Right lobe of liver (tissue), 6 donors: Measurements from ENCODE around the gene RCAN1. TPM values are rescaled to one million over a fixed set of nuclear protein-coding genes. Genes with fewer than 3 reads are reported as not detected.
A peak's percentile ranks its signal among the peaks of the same experiment; 100 is the strongest.

Experiments used
- ATAC-seq, 4 donors: fragments of 200-7000 bp; cut with Tn5 transposase; one replicate each; pipeline ENCODE4 v1.9.1; 2020; ENCODE audit warnings: mild to moderate bottlenecking in 4 of 4, moderate library complexity in 4 of 4
- DNase-seq, 3 donors: peaks; one replicate each; pipeline ENCODE4 v3.0.0-alpha.2; 2020
- H3K27ac ChIP-seq, 3 donors: fragments of 200-600 bp; one replicate each; pipeline ENCODE4 v1.8.0; 2022
- H3K27me3 ChIP-seq, 2 donors: fragments of 200-600 bp; one replicate each; pipeline ENCODE4 v1.8.0; 2022
- H3K36me3 ChIP-seq, 4 donors: fragments of 200-600 bp; sonication (generic) in 1 of 4; one replicate each; pipeline versions ENCODE4 v1.5.1 to v1.8.0; 2017 to 2022; ENCODE audit warnings: control low read depth in 1 of 4
- H3K4me1 ChIP-seq, 4 donors: fragments of 200-600 bp; sonication (generic) in 1 of 4; one replicate each; pipeline versions ENCODE4 v1.5.1 to v1.8.0; 2017 to 2022; ENCODE audit warnings: control low read depth in 1 of 4
- H3K4me3 ChIP-seq, 3 donors: fragments of 200-600 bp; one replicate each; pipeline ENCODE4 v1.8.0; 2022
- H3K9me3 ChIP-seq, 4 donors: fragments of 200-600 bp; sonication (generic) in 1 of 4; one replicate each; pipeline versions ENCODE4 v1.5.1 to v1.8.0; 2017 to 2022; ENCODE audit warnings: control low read depth in 1 of 4
- CTCF ChIP-seq, 4 donors: fragments of 200-600 bp in 3 of 4; fragments of 450-650 bp in 1 of 4; IDR thresholded peaks; one replicate each; pipeline versions ENCODE4 v1.5.1 to v1.8.0; 2016 to 2022; ENCODE audit warnings: antibody characterized with exemption in 4 of 4, mild to moderate bottlenecking in 2 of 4
- POLR2A ChIP-seq: fragments of 450-650 bp; IDR thresholded peaks from one replicate; pipeline ENCODE4 v1.6.1; 2017; ENCODE audit warnings: antibody characterized with exemption, mild to moderate bottlenecking
- WGBS: methylation state at CpG from one replicate; pipeline ENCODE4 v1.1.6; 2018; ENCODE audit warnings: low coverage, low lambda C conversion rate; ENCODE audit not compliant: insufficient coverage; ENCODE audit errors: missing lambda C conversion rate; 5-methylcytosine and 5-hydroxymethylcytosine counted together
- intact Hi-C, 2 donors: fragments of 100-400 bp; cut with DNase I; formaldehyde crosslinking; loops; one replicate each; pipeline versions ENCODE4 v1.11.2 to v1.14.1; 2022
- total RNA-seq, 6 experiments: library from RNA; depleted of rRNA in 2 of 6; stranded (reverse); fragments of >200 nt in 2 of 6; fragmentation: NEBNext Ultra II Directional in 3 of 6; extraction: Animal tissue kit (Norgen Biotek cat#: 25700) in 3 of 6; gene quantifications; one replicate each; pipeline versions ENCODE4 v1.1.0 to v1.2.4, GENCODE V29; 2016 to 2023
- donor health status: DM: no; HTN: yes; CAD: no.
- donor health status: DM: no; HTN: no; CAD: no.
- donor health status: DM: no; HTN: no; CAD: no.
- donor health status: DM: no; HTN: yes; CAD: no.
- donor health status: DM: no; HTN: yes; CAD: no.

Gene RCAN1
- total RNA-seq, 6 experiments from 2014 or later: 34.3 to 71.0 (median 55.4) TPM

GRCh38 chr21:34523019-34523555 lies 91.8 kb downstream of the RCAN1 start:
- Histone ChIP-seq H3K36me3 (peaks cover 0 to 20% (median 4%) of the 10 kb centered on the region in 4 donors), H3K27ac (peak overlapping the region; percentile 86 to 97 (median 95)), H3K4me1 (peaks cover 0 to 49% (median 18%) of the 10 kb centered on the region in 4 donors), H3K27me3 (no peaks in the 10 kb centered on the region), H3K4me3 (peak overlapping the region in 1 of 3 donors; percentile 66), H3K9me3 (no peaks in the 10 kb centered on the region)
- TF ChIP-seq POLR2A (no peak), CTCF (IDR thresholded peaks at IDR 0.05) (no peak)
- DNase-seq (no peak), ATAC-seq (peak in 1 of 4 donors; percentile 1)
- WGBS: 73% methylated on average over 5 of the region's 7 CpGs
- intact Hi-C loops: no loop called here

GRCh38 chr21:34522284-34522683 lies 92.6 kb downstream of the RCAN1 start:
- Histone ChIP-seq H3K36me3 (peaks cover 0 to 28% (median 7%) of the 10 kb centered on the region in 4 donors), H3K9me3 (no peaks in the 10 kb centered on the region), H3K27me3 (no peaks in the 10 kb centered on the region), H3K4me1 (peaks cover 0 to 50% (median 18%) of the 10 kb centered on the region in 4 donors), H3K27ac (peak overlapping the region; percentile 86 to 97 (median 95)), H3K4me3 (peak overlapping the region in 2 of 3 donors; percentile 58 to 66)
- peak; percentile 27 to 70 (median 46) for ATAC-seq
- WGBS: 22% methylated on average over 6 of the region's 6 CpGs
- DNase-seq: peak; percentile 66 to 88 (median 87)
- intact Hi-C loops: no loop called here
- TF ChIP-seq CTCF (IDR thresholded peaks at IDR 0.05): no peak
- TF ChIP-seq POLR2A: no peak

GRCh38 chr21:34521561-34521960 lies 93.4 kb downstream of the RCAN1 start:
- TF ChIP-seq POLR2A (peak; percentile 83), CTCF (IDR thresholded peaks at IDR 0.05) (no peak)
- DNase-seq (peak; percentile 76 to 90 (median 83)), ATAC-seq (peak; percentile 42 to 76 (median 70))
- no peaks in the 10 kb centered on the region for H3K27me3 ChIP-seq
- WGBS: 34% methylated on average over 5 of the region's 7 CpGs
- peaks cover 3 to 35% (median 10%) of the 10 kb centered on the region in 4 donors for H3K36me3 ChIP-seq
- H3K4me1 ChIP-seq: peaks cover 0 to 55% (median 19%) of the 10 kb centered on the region in 4 donors
- peak overlapping the region; percentile 86 to 97 (median 95) for H3K27ac ChIP-seq
- peak overlapping the region; percentile 58 to 66 (median 59) for H3K4me3 ChIP-seq
- H3K9me3 ChIP-seq: no peaks in the 10 kb centered on the region
- intact Hi-C loops: no loop called here

GRCh38 chr21:34520764-34521508 lies 94.0 kb downstream of the RCAN1 start:
- Histone ChIP-seq H3K4me3 (peak overlapping the region; percentile 58 to 66 (median 59)), H3K4me1 (peaks cover 0 to 56% (median 19%) of the 10 kb centered on the region in 4 donors), H3K36me3 (peaks cover 3 to 41% (median 11%) of the 10 kb centered on the region in 4 donors), H3K9me3 (no peaks in the 10 kb centered on the region), H3K27me3 (no peaks in the 10 kb centered on the region), H3K27ac (peak overlapping the region; percentile 86 to 97 (median 95))
- 16% methylated on average over 10 of the region's 20 CpGs for WGBS
- TF ChIP-seq POLR2A: no peak
- TF ChIP-seq CTCF (IDR thresholded peaks at IDR 0.05): peak in 1 of 4 donors; percentile 2
- peak in 3 of 4 donors; percentile 1 to 21 (median 16) for ATAC-seq
- DNase-seq: peak in 1 of 3 donors; percentile 40
- intact Hi-C loops: no loop called here
